ENCODE results near the gene ZSCAN21. TPM values are rescaled to one million over a fixed set of nuclear protein-coding genes. Genes with fewer than 3 reads are reported as not detected.
A peak's percentile ranks its signal among the peaks of the same experiment; 100 is the strongest.

The ZSCAN21 gene
- total RNA-seq, 2 experiments from 2014 or later, result 6.2 to 6.4 TPM

DNA sequence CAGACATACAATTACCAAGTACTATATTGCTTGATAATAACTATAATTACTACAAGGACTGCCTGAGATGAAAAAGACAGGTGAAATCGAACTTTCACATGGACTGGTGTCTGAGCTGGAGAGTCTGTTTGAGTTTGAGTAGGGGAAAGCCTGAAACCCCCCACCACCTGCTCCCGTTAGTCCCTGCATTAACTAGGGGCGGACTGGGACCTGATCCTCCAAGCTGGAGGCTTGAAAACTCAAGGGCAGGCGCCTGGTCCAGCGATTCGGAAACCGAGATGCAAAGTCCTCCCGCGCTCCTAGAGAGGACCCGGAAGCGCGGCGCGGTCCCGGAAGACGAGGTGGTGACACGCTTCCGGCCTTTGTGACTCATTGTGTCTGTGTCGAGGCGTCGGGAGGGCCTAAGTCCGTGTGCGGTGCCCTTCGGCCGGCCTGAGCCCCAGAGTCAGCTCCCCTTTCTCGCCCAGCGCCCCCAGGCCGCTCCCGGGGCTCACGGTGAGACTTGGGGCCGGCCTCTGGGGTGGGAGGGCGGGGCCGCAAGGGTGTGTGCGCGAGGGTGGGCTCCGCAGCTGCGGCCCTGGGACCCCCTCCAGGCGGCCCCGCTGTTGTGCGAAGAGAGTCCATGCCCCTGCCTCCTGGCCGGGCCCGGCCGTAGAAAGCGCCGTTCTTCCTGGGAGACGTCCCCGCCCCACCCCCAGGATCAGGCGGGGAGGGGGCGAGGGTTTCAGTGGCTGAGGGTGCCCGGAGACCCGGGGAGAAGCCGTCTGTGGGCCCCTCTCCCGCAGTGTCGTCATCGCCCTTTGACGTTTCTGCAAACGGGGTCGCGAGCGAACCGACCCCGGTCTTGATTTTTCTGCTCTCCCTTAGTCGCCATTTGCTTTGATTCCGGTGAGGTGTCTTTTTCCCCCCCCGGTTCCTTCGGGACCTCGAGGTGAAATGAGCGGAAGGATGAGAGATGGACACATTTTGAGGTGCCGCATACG lies 34.1 kb upstream of the ZSCAN21 start, which contains the start of gene ZKSCAN1:
TSS of gene ZKSCAN1 (plus strand) at position 365 of the 983 bp plus-strand sequence. CDS start 7,911 bp downstream, outside the sequence.
- CTCF ChIA-PET, result interaction anchor here (0.6 to 1.8 kb wide), 8 partner anchors 17 to 534 kb away, joined by 3 to 6 read pairs (median 4); no protein-coding TSS in a partner anchor
- H3K27me3 Mint-ChIP-seq (ENCODE audit: low read depth), result no peaks in the 10 kb centered on the region
- H3K4me1 Mint-ChIP-seq (ENCODE audit: low read depth), result peaks cover 64% of the 10 kb centered on the region
- H3K36me3 Mint-ChIP-seq (ENCODE audit: low read depth), result peaks cover 19% of the 10 kb centered on the region
- peak within 1 kb of the TSS; percentile 88 for H3K4me3 Mint-ChIP-seq
- intact Hi-C loops (cut with micrococcal nuclease), result loop anchor here (10.0 kb wide), 1 partner anchor 461 kb away; the partner anchor contains the start of genes FAM200A and ZNF655
- peak within 1 kb of the TSS; percentile 91 for H3K27ac Mint-ChIP-seq
- H3K9me3 Mint-ChIP-seq, result no peaks in the 10 kb centered on the region
- DNase-seq, result peak; percentile 89

DNA sequence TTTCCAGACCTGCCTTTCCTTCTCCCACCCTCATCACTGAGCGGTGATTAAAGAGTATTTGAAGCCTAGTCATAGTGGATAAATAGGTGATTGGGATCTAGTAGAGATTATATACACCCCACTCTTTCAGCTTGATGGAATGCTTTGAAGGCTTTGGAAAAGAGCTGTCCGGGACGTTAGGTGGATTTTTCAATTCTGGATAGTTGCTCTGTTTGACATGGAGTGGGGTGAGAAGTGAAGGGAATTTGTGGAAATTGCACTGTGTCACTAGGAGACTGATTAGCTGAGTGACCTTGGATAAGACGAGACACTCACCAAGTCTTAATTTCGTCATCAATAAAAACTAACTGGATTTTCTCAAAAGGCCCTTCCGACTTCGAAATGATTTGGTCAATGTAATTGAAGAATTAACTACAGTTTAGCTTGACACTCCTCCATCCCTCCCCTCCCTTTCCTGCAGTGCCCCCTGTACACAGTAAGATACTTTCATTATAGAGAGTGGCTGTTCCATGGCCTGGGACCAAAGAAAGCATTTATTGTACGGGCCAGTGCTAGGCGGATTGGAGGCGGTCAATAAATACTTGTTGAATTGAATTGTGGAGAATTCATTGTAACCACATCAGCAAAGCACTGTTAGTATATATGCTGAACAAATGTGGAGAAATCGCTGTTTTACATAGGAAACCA lies 33.2 kb upstream of the ZSCAN21 start:
- Mint-ChIP-seq H3K27ac (peak overlapping the region; percentile 91), H3K4me3 (peak overlapping the region; percentile 88), H3K36me3 (ENCODE audit: low read depth) (peaks cover 19% of the 10 kb centered on the region), H3K9me3 (no peaks in the 10 kb centered on the region), H3K4me1 (ENCODE audit: low read depth) (peaks cover 70% of the 10 kb centered on the region), H3K27me3 (ENCODE audit: low read depth) (no peaks in the 10 kb centered on the region)
- CTCF ChIA-PET, result interaction anchor here (0.6 to 1.8 kb wide), 8 partner anchors 18 to 98 kb away, joined by 3 to 6 read pairs (median 4); partner anchors contain the start of gene GJC3
- no peak for DNase-seq
- intact Hi-C loops (cut with micrococcal nuclease), result loop anchor here (10.0 kb wide), 1 partner anchor 462 kb away; the partner anchor contains the start of genes FAM200A and ZNF655

DNA sequence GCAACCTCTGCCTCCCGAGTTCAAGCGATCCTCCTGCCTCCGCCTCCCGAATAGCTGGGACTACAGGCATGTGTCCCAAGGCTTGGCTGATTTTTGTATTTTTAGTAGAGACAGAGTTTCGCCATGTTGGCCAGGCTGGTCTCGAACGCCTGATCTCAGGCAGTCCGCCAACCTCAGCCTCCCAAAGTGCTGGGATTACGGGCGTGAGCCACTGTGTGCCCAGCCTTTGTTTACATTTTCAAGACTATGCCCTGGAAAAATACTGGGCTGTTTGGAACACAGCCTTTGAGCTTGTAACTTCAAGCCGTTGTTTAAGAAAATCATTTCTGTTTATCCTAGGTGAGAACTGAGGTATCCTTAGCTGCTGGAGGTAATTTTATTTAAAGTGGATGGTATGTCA lies 32.3 kb upstream of the ZSCAN21 start:
- CTCF ChIA-PET, result interaction anchor here (0.7 to 1.7 kb wide), 2 partner anchors 21 to 160 kb away, joined by 3 to 5 read pairs; partner anchors contain the start of gene STAG3
- intact Hi-C loops (cut with micrococcal nuclease), result loop anchor here (10.0 kb wide), 1 partner anchor 462 kb away; the partner anchor contains the start of genes FAM200A and ZNF655
- Mint-ChIP-seq H3K9me3 (no peaks in the 10 kb centered on the region), H3K36me3 (ENCODE audit: low read depth) (peaks cover 23% of the 10 kb centered on the region), H3K4me1 (ENCODE audit: low read depth) (peaks cover 79% of the 10 kb centered on the region), H3K4me3 (peak overlapping the region; percentile 29), H3K27ac (no peak overlapping the region), H3K27me3 (ENCODE audit: low read depth) (no peaks in the 10 kb centered on the region)
- no peak for DNase-seq

DNA sequence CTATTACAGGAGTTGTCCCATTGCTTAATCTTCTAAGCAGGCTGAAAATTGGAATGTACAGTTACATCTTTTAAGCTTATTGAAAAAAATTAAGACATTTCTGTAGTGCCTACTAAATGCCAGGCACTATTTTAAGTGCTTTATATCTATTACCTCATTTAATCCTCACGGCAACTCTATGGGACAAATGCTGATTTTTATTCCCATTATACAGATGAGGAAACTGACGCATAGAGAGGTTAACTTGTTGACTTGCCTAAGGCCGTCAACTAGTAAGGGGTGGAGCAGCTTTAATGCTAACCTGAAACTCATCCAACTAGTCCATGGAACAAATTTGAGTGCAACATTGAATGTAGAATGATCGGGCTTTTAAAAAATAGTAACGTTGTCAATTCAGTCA lies 31.7 kb upstream of the ZSCAN21 start:
- Mint-ChIP-seq H3K9me3 (no peaks in the 10 kb centered on the region), H3K36me3 (ENCODE audit: low read depth) (peaks cover 29% of the 10 kb centered on the region), H3K4me1 (ENCODE audit: low read depth) (peaks cover 81% of the 10 kb centered on the region), H3K4me3 (no peak overlapping the region), H3K27me3 (ENCODE audit: low read depth) (no peaks in the 10 kb centered on the region), H3K27ac (peak overlapping the region; percentile 73)
- intact Hi-C loops (cut with micrococcal nuclease), result loop anchor here (10.0 kb wide), 1 partner anchor 463 kb away; the partner anchor contains the start of genes FAM200A and ZNF655
- no peak for DNase-seq
- CTCF ChIA-PET, result interaction anchor here (1.7 kb wide), 1 partner anchor 22 kb away, joined by 5 read pairs; no protein-coding TSS in a partner anchor

DNA sequence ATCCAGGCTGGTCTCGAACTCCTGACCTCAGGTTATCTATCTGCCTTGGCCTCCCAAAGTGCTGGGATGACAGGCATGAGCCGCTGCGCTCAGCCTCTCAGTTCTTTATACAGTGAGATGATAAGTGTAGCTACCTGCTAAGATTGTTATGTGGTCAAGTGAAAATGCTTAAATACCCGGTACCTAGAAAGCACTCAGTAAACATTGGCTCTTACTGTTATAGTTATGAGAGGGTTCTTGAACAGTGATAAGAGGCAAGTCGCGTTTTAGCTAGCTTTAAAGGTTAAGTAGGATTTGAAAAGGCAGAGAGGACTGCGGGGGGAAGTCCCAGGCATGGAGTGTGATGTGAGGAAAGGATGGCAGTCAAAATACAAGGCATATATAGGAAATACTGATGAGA lies 29.7 kb upstream of the ZSCAN21 start:
- CTCF ChIA-PET, result interaction anchor here (0.7 to 1.4 kb wide), 2 partner anchors 32 to 40 kb away, joined by 3 to 4 read pairs; no protein-coding TSS in a partner anchor
- intact Hi-C loops (cut with micrococcal nuclease), result loop anchor here (1.0 to 10.0 kb wide), 12 partner anchors 23 to 639 kb away; partner anchors contain the start of genes CYP3A4, FAM200A, MEPCE and ZCWPW1
- Mint-ChIP-seq H3K4me1 (ENCODE audit: low read depth) (peaks cover 77% of the 10 kb centered on the region), H3K36me3 (ENCODE audit: low read depth) (peaks cover 44% of the 10 kb centered on the region), H3K4me3 (peak overlapping the region; percentile 17), H3K9me3 (no peaks in the 10 kb centered on the region), H3K27ac (peak overlapping the region; percentile 88), H3K27me3 (ENCODE audit: low read depth) (no peaks in the 10 kb centered on the region)
- DNase-seq, result peak; percentile 78

DNA sequence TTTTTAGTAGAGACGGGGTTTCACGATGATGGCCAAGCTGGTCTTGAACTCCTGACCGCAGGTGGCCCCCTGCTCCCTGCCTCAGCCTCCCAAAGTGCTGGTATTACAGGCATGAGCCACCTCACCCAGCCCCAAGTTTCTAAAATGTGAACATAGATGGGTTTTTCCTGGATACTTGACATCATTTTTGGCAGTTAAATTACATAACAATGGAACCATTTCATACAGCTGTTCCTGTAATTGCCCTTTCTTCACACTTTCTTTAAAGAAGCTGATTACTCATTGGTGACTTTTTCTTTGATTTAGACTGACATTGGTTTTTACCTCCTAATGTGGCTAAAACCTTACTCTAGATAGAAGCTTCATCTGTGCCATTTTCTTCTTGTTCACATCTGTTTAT lies 28.3 kb upstream of the ZSCAN21 start:
- peaks cover 51% of the 10 kb centered on the region for H3K36me3 Mint-ChIP-seq (ENCODE audit: low read depth)
- CTCF ChIA-PET, result interaction anchor here (1.4 to 1.8 kb wide), 4 partner anchors 13 to 109 kb away, joined by 3 to 6 read pairs (median 4); no protein-coding TSS in a partner anchor
- H3K4me3 Mint-ChIP-seq, result no peak overlapping the region
- peak; percentile 65 for DNase-seq
- no peaks in the 10 kb centered on the region for H3K27me3 Mint-ChIP-seq (ENCODE audit: low read depth)
- intact Hi-C loops (cut with micrococcal nuclease), result loop anchor here (1.0 to 10.0 kb wide), 6 partner anchors 8 to 640 kb away; partner anchors contain the start of genes CYP3A4, MEPCE, ZCWPW1 and ZKSCAN5
- H3K9me3 Mint-ChIP-seq, result no peaks in the 10 kb centered on the region
- peaks cover 78% of the 10 kb centered on the region for H3K4me1 Mint-ChIP-seq (ENCODE audit: low read depth)
- H3K27ac Mint-ChIP-seq, result peak overlapping the region; percentile 87

DNA sequence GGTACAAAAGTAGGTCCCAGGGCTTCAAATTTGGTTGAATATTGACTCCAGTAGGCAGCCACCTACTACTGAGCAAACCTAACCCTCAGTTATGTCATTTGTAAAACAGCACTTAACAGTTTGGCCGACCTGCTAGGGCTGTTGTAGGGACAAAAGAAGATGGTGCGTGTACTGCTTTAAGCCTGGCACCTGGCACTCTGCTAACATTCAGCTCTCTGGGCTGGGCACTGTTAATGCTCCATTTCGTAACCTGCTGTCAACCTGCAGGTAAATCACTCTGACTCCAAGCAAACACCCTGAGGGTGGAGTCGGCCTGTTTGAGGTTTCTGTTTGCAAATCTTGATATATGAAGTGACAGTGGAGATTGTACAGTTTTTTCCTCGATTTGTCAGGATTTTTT lies 27.0 kb upstream of the ZSCAN21 start:
- no peak for DNase-seq
- peaks cover 45% of the 10 kb centered on the region for H3K36me3 Mint-ChIP-seq (ENCODE audit: low read depth)
- no peak overlapping the region for H3K4me3 Mint-ChIP-seq
- H3K9me3 Mint-ChIP-seq, result no peaks in the 10 kb centered on the region
- H3K27ac Mint-ChIP-seq, result peak overlapping the region; percentile 87
- H3K4me1 Mint-ChIP-seq (ENCODE audit: low read depth), result peaks cover 67% of the 10 kb centered on the region
- H3K27me3 Mint-ChIP-seq (ENCODE audit: low read depth), result no peaks in the 10 kb centered on the region
- CTCF ChIA-PET, result interaction anchor here (1.8 kb wide), 2 partner anchors 32 to 108 kb away, joined by 5 to 6 read pairs; no protein-coding TSS in a partner anchor
- intact Hi-C loops (cut with micrococcal nuclease), result loop anchor here (1.0 to 10.0 kb wide), 3 partner anchors 18 to 520 kb away; partner anchors contain the start of genes CYP3A4, ZKSCAN5 and ZNF394

DNA sequence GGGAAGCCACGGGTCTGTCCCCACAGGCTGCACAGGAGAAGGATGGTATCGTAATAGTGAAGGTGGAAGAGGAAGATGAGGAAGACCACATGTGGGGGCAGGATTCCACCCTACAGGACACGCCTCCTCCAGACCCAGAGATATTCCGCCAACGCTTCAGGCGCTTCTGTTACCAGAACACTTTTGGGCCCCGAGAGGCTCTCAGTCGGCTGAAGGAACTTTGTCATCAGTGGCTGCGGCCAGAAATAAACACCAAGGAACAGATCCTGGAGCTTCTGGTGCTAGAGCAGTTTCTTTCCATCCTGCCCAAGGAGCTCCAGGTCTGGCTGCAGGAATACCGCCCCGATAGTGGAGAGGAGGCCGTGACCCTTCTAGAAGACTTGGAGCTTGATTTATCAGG lies 26.0 kb upstream of the ZSCAN21 start:
- H3K27ac Mint-ChIP-seq, result peak overlapping the region; percentile 86
- intact Hi-C loops (cut with micrococcal nuclease), result loop anchor here (1.0 to 10.0 kb wide), 3 partner anchors 17 to 521 kb away; partner anchors contain the start of genes CYP3A4, ZKSCAN5 and ZNF394

DNA sequence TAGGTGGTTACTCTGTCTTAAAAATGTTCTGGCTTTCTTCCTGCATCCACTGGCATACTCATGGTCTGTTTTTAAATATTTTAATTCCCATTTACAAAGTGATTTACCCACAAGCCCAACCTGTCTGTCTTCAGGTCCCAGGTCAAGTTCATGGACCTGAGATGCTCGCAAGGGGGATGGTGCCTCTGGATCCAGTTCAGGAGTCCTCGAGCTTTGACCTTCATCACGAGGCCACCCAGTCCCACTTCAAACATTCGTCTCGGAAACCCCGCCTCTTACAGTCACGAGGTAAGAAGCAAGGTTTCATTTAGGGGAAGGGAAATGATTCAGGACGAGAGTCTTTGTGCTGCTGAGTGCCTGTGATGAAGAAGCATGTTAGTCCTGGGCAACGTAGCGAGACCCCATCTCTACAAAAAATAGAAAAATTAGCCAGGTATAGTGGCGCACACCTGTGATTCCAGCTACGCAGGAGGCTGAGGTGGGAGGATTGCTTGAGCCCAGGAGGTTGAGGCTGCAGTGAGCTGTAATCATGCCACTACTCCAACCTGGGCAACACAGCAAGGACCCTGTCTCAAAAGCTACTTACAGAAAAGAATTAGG lies 25.5 kb upstream of the ZSCAN21 start:
- Mint-ChIP-seq H3K27ac (peak overlapping the region; percentile 86), H3K9me3 (no peaks in the 10 kb centered on the region), H3K4me1 (ENCODE audit: low read depth) (peaks cover 54% of the 10 kb centered on the region), H3K4me3 (no peak overlapping the region), H3K36me3 (ENCODE audit: low read depth) (peaks cover 41% of the 10 kb centered on the region), H3K27me3 (ENCODE audit: low read depth) (no peaks in the 10 kb centered on the region)
- DNase-seq, result peak; percentile 37
- CTCF ChIA-PET, result interaction anchor here (1.0 kb wide), 1 partner anchor 34 kb away, joined by 5 read pairs; no protein-coding TSS in a partner anchor
- intact Hi-C loops (cut with micrococcal nuclease), result loop anchor here (5.0 to 10.0 kb wide), 2 partner anchors 239 to 522 kb away; partner anchors contain the start of genes CYP3A4, ZKSCAN5 and ZNF394

More for the DNA sequence above, 26.0 kb upstream of the ZSCAN21 start:
- no peak for DNase-seq
- H3K36me3 Mint-ChIP-seq (ENCODE audit: low read depth), result peaks cover 44% of the 10 kb centered on the region
- no peaks in the 10 kb centered on the region for H3K9me3 Mint-ChIP-seq
- H3K27me3 Mint-ChIP-seq (ENCODE audit: low read depth), result no peaks in the 10 kb centered on the region
- CTCF ChIA-PET, result interaction anchor here (1.0 kb wide), 1 partner anchor 33 kb away, joined by 5 read pairs; no protein-coding TSS in a partner anchor
- H3K4me3 Mint-ChIP-seq, result no peak overlapping the region
- H3K4me1 Mint-ChIP-seq (ENCODE audit: low read depth), result peaks cover 60% of the 10 kb centered on the region

DNA sequence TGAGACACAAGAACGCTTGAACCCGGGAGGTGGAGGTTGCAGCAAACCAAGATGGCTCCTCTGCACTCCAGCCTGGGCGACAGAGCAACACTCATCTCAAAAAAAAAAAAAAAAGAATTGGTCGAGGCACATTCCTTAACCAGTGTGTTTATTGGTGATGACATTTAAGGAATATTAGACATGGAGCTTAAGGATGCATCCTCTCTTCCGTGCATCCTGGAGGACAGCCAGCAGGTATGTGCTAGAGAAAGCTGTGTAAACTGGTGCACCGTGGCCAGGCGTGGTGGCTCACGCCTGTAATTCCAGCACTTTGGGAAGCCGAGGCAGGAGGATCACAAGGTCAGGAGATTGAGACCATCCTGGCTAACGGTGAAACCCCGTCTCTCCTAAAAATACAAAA lies 22.4 kb upstream of the ZSCAN21 start:
- peaks cover 48% of the 10 kb centered on the region for H3K36me3 Mint-ChIP-seq (ENCODE audit: low read depth)
- H3K4me1 Mint-ChIP-seq (ENCODE audit: low read depth), result peaks cover 27% of the 10 kb centered on the region
- H3K9me3 Mint-ChIP-seq, result no peaks in the 10 kb centered on the region
- H3K27me3 Mint-ChIP-seq (ENCODE audit: low read depth), result no peaks in the 10 kb centered on the region
- no peak for DNase-seq
- H3K4me3 Mint-ChIP-seq, result no peak overlapping the region
- CTCF ChIA-PET, result no interaction called here
- intact Hi-C loops (cut with micrococcal nuclease), result loop anchor here (10.0 kb wide), 1 partner anchor 242 kb away; the partner anchor contains the start of gene CYP3A4
- no peak overlapping the region for H3K27ac Mint-ChIP-seq

DNA sequence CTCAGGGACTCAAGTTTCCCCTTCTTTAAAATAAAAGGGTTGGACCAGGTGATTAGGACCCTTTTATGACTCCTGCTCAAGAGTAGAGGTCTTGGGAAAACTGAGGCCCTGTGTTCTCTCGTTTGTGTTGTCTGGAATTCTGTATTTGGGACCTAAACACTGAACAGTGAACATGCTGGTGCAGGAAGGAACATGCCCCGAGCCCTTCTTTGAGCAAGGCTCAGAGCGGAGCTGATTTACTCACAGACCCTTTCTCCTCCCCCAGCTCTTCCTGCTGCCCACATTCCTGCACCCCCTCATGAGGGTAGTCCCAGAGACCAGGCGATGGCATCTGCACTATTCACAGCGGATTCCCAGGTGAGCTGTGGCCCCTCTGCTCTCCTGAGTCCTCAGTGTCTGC lies 20.0 kb upstream of the ZSCAN21 start:
- Mint-ChIP-seq H3K9me3 (no peaks in the 10 kb centered on the region), H3K27me3 (ENCODE audit: low read depth) (no peaks in the 10 kb centered on the region), H3K27ac (peak overlapping the region; percentile 33), H3K4me1 (ENCODE audit: low read depth) (peaks cover 8% of the 10 kb centered on the region), H3K4me3 (no peak overlapping the region), H3K36me3 (ENCODE audit: low read depth) (peaks cover 38% of the 10 kb centered on the region)
- intact Hi-C loops (cut with micrococcal nuclease), result loop anchor here (10.0 kb wide), 1 partner anchor 245 kb away; the partner anchor contains the start of gene CYP3A4
- CTCF ChIA-PET, result interaction anchor here (0.9 kb wide), 1 partner anchor 22 kb away, joined by 3 read pairs; no protein-coding TSS in a partner anchor
- DNase-seq, result no peak

Measured in activated naive CD4-positive, alpha-beta T cell treated with anti-CD3 and anti-CD28 coated beads for 36 hours (primary cell).